ENCODE measurements around the gene DUSP22.

DNA sequence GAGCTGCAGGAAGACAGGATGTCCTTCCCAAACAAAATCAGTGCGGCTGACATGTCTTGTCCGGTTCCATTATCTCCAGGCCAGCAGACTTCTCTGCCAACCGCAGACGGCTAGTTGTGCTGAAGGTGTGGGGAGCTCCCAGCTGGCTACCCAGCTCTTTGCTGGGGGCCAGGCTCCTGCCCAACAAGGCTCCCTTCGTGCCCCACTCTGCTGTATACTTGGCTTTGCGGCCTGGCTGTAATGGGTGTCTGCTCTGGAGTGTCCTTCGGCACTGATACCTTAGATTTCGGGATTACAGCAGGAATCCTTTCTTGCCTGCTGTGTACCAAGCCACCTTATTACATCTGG is 50.5 kb downstream of the DUSP22 start:
- TF ChIP-seq, protein P1, sequence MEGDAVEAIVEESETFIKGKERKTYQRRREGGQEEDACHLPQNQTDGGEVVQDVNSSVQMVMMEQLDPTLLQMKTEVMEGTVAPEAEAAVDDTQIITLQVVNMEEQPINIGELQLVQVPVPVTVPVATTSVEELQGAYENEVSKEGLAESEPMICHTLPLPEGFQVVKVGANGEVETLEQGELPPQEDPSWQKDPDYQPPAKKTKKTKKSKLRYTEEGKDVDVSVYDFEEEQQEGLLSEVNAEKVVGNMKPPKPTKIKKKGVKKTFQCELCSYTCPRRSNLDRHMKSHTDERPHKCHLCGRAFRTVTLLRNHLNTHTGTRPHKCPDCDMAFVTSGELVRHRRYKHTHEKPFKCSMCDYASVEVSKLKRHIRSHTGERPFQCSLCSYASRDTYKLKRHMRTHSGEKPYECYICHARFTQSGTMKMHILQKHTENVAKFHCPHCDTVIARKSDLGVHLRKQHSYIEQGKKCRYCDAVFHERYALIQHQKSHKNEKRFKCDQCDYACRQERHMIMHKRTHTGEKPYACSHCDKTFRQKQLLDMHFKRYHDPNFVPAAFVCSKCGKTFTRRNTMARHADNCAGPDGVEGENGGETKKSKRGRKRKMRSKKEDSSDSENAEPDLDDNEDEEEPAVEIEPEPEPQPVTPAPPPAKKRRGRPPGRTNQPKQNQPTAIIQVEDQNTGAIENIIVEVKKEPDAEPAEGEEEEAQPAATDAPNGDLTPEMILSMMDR (IDR thresholded peaks at IDR 0.05; ENCODE audit: borderline replicate concordance, extremely low read depth, low read length, poor library complexity, severe bottlenecking), result no peak
- TF ChIP-seq EZH2 (IDR thresholded peaks at IDR 0.05; ENCODE audit: borderline replicate concordance, low read depth, low read length, severe bottlenecking), result no peak

Measured in DND-41 (cell line).